GM19328 (cell line): Measurements from ENCODE around the gene GOLIM4.
"Not testable (repeated sequence)": the region's sequence is repeated elsewhere in the genome, so short reads cannot be mapped to it uniquely, and the experiment has no call there.

ENCODE experiments used
- ATAC-seq: cut with Tn5 transposase; IDR thresholded peaks from one replicate; pipeline ENCODE4 v1.9.1; 2021; ENCODE audit warnings: mild to moderate bottlenecking, moderate library complexity; ENCODE audit not compliant: unreplicated experiment

GOLIM4 gene

DNA sequence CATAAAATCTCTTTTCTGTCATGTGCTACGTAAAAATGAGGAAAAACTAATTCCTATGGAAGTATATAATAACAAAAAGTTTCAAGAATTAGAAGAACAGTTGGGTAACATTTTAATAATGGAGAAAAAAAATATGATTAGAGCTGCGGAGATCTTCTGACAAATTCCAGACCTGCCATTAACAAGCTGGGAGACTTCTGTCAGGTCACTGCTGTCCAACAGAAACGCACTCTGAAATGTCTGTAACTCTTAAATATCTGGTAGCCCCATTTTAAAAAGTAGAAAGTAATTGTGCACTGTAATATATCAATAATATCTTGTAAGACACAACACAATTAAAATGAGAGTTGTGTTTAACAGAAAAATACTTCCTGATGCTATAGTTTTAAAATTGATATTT lies 15.7 kb downstream of the GOLIM4 start:
- no peak for ATAC-seq

DNA sequence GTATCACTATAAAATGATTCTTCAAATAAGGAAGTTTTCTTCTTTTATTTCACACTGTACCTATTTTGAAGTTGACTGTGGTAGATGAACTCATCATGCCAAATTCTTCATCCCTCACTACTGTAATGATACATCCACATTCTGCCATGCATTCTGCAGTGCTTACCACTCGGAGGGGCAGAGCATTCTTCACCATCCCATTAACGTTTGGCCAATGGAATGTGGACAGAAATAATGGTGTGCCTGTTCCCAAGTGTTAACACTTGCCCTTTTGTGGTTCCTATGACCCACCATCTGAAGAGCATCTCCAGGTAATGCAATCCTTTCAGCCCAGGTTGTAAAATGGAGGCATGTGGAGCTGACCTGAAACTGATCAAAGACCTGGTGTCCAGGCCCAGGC lies 18.6 kb downstream of the GOLIM4 start:
- ATAC-seq, result no peak

DNA sequence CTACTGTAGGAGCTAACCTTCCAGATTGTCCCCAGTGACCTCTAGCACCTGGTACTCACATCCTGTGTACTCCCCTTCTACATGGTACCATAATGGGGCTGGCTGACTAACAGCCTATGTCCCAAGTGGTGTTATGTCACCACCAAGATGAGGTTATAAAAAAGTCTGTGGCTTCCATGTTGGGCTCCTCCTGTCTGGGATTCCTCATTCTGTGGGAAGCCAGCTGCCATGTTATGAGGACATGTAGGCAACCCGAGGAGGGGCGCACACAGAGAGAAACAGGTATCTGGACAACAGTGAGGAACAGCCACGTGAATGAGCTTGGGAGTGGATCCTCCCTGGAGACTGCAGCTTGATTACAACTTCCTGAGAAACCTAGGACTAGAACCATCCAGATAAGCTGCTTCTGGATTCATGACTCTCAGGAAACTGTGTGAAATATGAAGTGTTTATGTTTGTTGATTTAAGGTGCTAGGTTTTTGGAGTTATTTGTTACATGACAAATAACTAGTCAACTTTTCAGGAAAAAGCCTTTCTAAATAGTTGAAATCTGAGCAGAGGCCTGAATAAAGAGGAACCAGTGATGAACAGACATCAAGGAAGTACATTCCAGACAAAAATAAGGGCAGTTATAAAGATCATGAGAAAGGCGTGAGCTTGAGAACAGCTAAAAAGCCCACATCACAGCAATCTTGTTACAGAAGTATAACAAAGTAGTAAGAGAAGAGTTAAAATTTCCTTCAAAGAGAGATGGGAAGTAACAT lies 21.7 kb downstream of the GOLIM4 start:
- ATAC-seq, result no peak

DNA sequence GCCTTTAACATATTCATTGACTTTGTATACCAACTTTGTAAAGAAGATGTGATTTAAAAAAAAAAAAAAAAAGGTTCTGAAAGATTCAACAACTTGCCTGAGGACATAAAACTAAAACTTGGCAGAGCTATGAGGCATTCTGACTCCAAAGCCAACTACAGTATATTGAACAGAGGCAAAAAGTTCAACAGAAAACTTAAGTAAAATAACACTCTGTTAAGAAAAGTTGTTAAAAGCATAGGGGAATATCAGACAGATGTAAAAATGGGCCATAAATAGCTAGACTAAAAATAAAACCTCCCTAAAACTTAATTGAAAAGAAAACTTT lies 23.4 kb downstream of the GOLIM4 start:
- no peak for ATAC-seq

DNA sequence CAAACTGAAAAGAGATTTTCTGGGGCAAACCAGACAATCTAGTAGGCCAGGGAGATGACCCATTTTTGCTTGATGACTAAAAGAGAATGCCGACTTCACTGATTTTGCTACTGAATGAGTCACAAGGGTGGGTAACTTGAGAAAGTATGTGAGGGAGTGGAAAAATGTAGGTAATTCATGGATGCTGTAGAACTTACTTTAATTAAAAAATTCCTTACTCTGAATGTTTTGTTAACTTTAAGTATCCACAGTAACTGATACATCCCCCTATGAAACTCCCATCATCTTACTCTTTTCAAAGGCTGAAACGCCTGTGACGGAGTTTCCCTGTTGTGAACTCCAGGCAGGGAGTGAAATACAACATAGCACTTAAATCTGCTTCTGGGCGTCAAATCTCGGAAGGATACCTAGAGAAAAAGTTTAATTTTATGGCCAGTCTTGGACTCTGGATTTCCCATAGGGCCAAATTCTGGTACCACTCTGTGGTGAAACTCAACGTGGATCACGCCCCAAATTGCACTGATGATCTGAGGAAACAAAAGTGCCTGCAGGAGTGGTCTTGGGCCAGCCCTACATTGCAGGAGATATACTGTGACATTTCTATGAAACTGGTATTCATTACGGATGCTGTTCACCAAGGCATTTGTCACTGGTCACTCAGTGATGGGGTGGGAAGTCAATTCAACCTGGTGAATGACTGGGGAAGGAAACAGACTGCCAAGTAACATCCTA lies 24.0 kb downstream of the GOLIM4 start:
- no peak for ATAC-seq

DNA sequence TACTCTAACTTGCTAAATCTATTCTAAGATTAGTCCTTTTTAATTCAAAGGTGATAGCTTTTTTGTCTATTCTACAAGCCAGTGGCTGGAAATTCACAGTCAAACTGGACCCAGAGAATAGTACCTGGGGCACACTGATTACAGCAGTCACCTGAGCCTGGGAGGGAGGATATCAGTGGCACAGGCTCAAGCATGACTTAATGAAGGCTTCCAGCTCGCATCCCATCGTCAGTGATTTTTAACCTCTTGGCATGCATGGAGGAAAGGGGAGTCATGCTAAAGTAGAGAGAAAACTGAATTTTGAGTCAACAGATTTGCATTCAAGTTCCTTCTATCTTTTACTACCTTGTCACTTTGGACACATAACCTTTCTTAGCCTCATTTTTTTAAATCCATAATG lies 24.8 kb downstream of the GOLIM4 start:
- no peak for ATAC-seq

DNA sequence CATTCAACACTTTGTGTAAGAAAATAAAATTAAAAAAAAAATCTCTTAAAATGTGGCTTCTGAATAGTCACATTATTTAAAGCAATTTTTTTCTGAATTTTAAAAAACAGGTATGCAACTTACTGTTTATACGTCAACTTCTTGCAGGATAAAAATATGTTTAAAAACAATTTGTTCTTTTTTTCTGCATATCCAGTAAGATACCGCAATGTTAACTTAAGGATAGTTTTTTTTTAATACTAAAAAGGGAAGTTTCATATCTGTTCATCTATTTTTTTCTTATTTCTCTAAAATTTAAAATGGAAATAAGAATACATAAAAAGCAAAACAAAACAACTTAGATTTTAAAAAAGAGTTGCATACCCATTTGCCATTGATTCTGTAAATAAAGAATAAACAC lies 27.4 kb downstream of the GOLIM4 start:
- no peak for ATAC-seq

DNA sequence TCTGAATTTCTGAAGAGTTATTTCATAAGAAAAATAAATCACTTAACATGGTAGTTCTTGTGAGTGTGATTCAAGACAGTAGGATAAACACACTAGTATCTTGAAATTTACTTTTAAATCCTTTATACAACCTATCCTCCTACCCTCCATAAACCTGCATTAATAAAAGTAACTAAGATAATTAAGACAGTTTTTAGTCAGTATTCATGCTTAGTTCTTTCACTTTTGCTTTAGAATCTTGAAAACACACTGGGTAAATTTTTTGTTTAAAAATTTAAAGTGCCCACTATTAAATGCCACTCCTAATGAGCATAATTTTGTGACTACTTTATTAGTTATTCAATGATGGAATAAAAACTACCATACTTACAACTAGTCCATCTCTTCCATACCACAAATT lies 28.8 kb downstream of the GOLIM4 start:
- ATAC-seq, result no peak

DNA sequence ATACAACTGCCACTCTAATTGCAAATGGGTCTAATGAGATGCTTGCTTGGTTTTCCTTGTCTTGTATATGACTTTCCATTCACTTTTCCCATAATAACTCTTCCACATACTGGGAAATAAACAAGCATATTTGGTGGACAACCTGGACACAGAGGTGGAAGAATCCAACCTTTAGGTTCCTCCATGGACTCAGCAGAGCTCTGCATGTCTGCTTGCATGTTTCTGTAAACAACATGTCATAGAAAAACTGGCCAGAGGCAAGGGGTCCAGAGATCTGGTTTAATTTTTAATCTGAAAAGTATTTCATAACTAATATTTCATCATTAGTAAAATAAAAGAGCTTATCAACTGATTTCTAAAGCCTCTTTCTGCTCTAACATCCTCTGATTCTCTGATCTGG lies 30.2 kb downstream of the GOLIM4 start:
- ATAC-seq, result no peak

DNA sequence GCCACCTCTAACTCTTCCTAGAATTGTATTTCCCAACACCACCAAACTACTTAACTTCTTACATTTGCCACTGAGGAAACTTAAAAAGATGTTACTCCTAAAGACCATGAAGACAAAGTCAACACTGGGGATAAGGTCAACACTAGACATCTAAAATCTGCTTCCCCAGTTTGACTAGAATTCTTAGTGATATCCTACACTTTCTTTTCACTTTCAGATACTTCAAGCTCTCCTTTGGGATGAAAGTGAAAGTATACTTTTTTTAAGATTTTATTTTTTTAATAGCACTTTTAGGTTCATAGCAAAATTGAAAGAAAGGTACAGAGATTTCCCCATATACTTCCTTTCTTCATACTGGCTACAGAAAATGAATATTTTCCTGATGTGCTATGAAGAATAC lies 32.6 kb downstream of the GOLIM4 start:
- no peak for ATAC-seq

DNA sequence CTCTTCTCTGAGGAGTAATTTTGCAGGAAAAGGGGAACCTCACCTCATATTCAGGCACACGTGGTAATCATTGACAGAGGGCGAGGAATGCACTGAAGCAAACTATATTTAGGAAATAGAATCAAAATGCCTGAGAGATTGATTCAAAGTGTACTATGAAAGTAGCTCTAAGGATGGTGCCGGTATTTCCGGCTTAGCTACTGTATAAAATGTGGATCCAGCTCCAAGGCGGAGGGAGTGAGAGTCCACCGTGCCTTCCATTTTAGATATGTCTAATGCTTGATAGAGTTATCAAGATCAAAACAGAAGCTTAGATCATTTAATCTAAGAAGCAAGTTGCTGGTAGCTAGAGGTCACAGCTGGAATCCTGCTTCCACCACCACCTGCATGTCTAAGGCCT lies 33.0 kb downstream of the GOLIM4 start:
- no peak for ATAC-seq

DNA sequence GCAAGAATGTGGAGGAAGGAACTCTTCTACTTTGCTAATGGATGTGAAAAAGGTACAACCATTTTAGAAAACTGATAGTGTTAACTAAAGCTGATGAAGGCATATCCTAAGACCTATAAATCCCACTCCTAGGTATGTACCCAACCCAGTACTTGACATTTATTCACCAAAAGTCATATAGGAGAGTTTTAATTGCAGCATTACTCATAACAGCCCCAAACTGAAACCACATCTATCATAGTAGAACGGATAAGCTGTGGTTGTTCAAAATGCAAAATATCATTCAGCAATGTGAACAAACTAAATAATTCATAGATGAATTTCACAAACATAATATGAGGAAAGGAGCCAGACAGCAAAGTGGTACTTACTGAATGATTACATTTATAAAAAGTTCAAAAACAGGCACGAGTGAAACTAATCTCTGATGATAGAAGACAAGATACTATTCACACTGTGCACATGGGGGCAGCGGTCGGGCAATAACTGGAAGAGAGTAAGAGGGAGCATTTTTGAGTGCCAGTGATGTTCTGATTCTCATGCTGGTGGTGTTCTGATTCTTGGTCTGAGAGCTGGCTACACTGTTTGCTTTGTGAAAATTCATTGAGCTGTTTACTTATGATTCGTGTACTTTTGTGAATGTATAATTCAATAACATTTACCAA lies 34.3 kb downstream of the GOLIM4 start:
- ATAC-seq, result peak; percentile 93

DNA sequence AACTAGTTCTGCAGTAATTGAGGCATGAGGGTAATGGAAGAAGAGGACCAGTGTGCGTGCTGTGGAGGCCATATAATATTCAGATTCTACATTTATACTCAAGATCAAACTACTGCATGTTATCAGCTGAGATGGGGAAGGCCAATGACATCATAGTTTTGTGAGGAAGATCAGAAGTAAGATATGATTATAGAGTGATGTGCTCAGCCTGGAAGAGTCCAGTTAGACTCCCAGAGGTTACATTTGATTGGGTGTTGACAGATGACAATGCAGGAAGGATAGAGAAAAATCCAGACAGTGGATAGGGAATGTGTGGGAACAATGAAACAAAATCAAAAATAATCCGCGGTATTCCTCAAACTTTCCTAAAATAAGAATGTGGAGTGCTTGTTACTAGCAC lies 35.4 kb downstream of the GOLIM4 start:
- no peak for ATAC-seq

DNA sequence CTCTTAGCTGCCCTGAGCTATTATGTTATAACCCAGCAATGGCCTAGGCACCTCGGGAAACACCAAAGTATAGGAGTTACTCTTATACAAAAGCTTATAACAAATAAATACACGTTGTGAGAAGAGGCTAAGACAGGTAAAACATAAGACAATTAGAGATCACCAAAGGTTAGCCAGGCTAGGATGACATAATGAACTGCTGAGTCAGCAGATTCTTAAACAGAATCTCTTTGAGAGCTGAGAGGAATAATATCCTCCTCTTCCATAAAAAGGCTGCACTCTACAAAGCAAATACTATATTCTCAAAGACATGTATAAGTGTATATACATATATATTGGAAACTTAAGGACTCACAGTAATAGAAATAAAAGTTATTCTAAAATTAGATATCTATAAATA lies 37.2 kb downstream of the GOLIM4 start:
- no peak for ATAC-seq

DNA sequence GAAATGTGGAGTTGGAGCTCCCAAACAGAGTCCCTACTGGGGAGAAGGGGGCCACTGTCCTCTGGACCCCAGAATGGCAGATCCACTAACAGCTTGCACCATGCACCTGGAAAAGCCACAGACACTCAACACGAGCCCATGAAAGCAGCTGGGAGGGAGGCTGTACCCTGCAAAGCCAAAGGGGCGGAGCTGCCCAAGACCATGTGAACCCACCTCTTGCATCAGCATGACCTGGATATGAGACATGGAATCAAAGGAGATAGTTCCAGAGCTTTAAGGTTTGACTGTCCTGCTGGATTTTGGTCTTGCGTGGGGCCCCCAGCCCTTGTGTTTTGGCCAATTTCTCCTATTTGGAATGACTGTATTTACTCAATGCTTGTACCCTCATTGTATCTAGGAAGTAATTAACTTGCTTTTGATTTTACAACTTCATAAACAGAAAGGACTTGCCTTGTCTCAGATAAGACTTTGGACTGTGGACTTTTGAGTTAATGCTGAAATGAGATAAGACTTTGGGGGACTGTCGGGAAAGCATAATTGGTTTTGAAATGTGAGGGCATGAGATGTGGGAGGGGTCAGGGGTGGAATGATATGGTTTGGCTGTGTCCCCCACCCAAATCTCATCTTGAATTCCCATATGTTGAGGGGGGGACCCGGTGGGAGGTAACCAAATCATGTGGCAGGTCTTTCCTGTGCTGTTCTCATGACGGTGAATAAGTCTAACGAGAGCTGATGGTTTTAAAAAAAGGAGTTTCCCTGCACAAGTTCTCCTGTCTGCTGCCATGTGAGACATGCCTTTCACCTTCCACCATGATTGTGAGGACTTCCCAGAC lies 39.1 kb downstream of the GOLIM4 start:
- not testable (repeated sequence) for ATAC-seq

DNA sequence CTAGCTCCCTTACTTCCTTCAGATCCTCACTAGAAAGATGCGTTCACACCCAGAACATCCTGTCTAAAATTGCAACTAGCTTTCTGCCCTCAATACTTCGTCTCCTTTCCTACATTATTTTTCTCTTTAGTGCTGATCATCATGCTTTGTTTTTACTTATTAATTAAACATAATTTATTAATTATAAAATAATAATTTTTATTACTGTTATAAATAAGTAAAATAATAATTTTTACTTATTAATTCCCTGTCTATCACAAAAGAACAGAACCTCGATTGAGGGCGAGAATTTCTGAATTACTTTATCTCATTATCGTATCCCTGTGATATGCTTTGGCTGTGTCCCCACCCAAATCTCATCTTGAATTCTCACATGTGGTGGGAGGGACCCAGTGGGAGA lies 41.3 kb downstream of the GOLIM4 start:
- no peak for ATAC-seq

DNA sequence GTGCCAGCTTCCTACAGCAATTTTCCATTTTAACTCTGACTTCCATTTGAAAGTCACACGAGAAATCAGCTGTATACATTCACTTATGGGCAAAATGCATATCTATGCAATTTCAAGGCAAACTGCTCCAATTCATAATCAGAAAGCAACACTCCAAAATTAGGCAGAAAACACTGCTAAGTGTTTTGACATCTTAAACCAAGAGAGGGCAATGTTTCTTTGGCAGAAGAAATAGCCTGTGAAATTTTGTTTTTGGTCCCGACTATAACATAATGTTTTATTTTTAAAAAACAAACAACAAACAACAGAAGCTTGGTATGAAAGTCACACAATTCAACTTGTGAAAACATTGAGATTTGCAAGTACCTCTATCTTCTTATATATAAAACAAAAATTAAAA lies 42.6 kb downstream of the GOLIM4 start:
- no peak for ATAC-seq

DNA sequence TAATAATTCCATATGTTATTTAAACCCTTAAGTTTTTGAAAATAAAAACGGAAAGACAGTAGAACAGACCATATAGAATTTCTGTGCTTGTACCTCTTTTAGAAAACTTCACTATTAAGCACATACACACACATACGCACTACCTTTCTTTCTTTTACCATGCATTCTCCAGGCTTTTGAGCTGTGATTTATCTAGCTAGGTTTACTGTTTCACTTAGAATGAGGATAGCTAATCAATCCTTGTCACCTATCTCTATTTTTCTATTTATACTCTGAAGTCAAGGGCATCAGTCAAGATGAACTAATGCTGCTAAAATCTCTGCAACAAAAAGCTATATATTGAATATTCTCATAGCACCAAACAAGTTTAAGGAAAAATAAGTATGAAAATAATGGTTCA lies 43.2 kb downstream of the GOLIM4 start:
- ATAC-seq, result no peak

DNA sequence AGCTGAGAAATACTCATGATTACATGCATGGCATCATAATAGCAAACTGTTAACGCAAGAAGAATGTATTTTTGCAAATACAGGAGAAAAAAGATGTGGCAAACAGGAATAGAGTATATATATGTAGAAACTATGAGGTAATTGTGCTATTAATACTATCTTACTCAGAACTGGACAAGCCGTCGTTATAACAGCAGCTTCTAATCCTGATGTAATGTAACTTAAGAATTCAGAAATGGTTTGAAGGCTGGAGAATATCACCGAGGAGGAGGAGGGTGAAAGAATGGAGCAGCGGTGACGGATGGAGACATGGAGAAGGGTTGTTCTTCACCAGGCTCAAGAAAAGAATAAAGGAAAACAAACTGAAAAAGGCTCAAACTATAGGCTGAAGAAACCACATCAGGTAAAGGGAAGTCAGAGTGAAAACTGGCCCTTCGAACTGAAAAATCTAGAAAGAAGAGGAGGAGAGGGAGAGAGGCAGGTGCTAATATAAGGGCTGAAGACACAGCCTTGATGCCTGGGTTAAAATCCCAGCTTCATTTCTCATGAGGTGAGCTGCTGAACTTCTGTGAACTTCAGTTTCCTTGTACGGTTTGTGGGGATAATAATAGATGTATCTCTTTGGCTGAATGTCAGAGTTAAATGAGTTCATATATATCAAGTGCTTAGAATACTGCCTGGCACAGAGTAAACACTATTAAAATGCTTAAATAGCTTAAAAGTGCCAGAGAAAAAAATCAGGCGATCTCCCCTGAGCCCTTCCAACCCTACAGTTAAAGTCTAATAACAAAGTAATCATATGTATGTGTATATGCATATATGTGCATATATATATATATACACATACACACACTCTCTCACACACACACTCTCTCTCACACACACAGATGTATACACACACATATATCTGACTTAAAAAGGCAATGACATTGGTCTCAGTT lies 43.9 kb downstream of the GOLIM4 start:
- peak; percentile 43 for ATAC-seq

DNA sequence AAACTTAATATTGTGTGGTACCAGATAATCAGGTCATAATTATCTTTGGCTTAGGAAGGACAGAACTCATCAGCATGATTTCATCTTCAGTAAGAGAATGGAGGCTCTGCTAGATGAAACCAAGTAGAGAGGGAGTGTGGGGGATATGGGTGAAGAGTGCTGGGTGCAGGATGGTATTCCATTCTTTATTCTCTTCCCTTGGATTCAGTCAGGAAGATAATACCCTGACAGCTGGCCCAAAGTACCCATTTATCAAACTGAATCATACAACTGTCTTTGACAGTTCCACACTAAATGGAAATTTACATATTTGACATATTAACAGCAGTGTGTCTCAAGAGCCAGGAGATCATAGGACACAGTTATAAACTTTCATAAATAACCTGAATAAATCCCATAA lies 44.7 kb downstream of the GOLIM4 start:
- ATAC-seq, result no peak
